SKM-1 (cell line): ENCODE results near the gene ZNF283.
"Not testable (repeated sequence)": the region's sequence is repeated elsewhere in the genome, so short reads cannot be mapped to it uniquely, and the experiment has no call there.

ENCODE experiments used
- DNase-seq: peaks from one replicate; lab custom pipeline; 2025; ENCODE audit not compliant: unreplicated experiment; lab: John Stamatoyannopoulos, UW

The ZNF283 gene

DNA sequence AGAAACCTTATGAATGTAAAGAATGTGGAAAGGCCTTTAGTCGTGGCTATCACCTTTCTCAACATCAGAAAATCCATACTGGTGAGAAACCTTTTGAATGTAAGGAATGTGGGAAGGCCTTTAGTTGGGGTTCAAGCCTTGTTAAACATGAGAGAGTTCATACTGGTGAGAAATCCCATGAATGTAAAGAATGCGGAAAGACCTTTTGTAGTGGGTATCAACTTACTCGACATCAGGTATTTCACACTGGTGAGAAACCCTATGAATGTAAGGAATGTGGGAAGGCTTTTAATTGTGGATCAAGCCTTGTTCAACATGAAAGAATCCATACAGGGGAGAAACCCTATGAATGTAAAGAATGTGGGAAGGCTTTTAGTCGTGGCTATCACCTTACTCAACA lies 20.8 kb downstream of the ZNF283 start:
- DNase-seq: no peak

DNA sequence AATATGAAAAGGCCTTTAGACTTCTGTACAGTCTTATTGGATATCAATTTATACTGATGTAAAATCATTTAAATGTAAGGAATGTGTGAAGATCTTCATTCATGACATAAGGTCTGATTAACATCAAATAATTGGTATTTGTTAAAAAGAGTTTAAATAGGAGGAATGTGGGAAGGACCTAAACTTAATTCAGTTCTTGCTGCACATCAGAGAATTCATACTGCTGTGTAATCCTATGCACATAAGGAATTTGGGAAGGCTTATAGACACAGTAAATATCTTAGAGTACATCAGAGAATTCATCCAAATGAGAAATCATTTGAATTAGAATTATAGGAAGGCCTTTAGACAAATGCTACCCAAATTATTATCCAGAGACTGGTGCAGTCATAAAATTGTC lies 21.7 kb downstream of the ZNF283 start:
- no peak for DNase-seq

DNA sequence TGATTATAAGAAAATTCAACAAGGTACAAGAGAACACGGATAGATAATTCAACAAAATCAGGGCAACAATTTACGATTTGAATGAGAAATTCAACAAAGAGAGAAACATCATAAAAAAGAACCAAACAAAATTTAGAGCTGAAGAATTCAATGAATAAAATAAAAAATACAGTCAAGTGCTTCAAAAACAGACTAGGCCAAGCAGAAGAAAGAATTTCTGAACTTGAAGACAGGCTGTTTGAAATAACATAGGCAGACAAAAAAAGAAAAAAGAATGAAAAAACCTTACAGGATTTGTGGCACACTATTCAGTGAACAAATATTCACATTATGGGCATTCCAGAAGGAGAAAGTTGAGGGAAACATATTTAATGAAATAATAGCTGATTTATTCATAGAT lies 31.1 kb downstream of the ZNF283 start:
- no peak for DNase-seq

DNA sequence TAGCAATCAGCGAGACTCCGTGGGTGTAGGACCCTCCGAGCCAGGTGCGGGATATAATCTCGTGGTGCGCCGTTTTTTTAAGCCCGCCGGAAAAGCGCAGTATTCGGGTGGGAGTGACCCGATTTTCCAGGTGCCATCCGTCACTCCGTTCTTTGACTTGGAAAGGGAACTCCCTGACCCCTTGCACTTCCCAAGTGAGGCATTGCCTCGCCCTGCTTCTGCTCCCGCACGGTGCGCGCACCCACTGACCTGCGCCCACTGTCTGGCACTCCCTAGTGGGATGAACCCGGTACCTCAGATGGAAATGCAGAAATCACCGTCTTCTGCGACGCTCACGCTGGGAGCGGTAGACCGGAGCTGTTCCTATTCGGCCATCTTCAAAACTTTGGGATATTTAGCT lies 39.8 kb downstream of the ZNF283 start:
- DNase-seq: not testable (repeated sequence)

DNA sequence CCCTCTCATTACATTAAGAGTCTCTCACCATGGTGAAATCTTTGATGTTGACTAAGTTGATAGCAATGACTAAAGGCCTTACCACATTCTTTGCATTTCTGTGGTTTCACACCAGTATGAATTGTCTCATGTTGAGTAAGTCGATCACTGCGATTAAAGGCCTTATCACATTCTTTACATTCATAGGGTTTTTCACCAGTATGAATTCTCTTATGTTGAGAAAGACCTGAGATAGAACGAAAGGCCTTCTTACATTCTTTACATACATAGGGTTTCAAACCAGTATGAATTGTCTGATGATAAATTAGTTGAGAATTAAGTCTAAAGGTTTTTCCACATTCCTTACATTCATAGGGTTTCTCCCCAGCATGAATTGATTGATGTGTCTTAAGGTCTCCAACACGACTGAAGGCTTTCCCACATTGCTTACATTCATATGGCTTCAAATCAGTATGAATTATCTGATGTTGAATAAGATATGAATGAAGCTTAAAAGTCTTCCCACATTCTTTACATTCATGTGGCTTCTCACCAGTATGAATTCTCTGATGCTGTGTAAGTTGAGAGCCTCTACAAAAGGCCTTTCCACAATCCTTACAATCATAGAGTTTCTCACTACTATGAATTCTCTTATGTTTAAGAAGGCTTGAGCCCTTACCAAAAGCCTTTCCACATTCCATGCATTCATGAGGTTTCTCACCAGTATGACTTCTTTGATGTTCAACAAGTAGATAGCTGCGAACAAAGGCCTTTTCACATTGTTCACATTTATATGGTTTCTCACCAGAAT lies 45.6 kb downstream of the ZNF283 start:
- DNase-seq: no peak

DNA sequence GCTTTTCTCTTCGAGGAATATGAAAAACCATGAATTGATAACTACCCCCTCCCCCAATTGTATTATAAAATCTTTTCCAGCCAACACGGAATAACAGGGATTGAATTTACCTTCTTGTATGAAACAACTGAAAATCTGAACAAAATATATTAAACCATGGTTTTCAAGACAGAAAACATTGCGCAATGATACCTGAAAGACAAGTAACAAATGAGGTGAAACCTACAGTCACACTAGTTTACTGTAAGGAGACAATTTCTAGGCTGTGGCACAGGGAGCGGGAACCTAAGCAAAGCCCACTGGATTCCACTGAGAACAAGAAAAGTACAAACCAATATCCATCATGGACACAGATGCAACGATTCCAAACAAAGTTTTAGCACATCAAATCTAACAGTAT lies 53.4 kb downstream of the ZNF283 start:
- no peak for DNase-seq

DNA sequence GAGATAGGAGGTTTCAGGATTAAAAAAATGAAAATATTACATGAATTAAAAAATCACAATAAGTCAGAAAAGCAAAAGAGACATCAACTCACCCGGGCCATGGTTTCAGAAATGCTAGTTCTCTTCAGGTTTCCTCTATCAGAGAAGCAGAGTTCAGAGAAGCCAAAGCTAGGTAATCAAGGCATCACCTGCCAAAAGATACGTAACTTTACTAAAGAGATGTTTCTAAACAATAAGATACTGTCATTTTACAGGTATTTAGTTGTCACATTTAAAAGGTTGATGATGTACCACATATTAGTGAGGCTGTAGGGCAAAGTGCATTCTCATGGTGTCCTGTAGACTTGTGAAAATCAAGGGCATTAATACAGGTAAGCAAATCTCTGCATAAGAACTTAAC lies 56.7 kb downstream of the ZNF283 start, which contains the start of gene ZNF404:
Gene ZNF404 (minus strand): TSS at position 101 of the 400 bp plus-strand sequence.
- no peak for DNase-seq

DNA sequence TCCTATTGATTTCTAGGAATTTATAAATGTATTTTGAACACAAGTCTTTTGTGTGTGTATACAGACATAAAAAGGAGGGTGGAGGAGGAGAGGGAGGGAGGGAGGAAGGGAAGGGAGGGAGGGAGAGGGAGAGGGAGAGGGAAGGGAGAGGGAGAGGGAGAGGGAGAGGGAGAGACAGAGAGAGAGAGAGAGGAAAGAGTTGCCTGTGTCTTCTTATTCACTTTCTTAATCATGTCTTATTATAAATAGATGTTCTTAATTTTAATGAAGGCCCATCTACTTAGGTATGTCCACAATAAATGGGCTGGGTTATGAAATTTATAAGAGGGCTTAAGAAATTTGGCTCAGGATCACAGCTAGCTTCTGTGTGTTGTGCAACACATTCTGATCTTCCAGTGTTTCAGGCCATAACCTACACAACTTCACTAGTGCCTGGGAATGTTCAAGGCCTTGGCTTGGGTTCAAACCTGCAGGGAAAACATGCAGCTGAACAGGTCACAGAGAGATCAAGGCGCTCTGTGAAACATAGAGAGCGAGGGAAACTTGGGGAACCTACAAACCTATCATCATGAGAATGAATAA lies 68.7 kb downstream of the ZNF283 start:
- no peak for DNase-seq
